ENCODE results near the gene UCN2. TPM values are rescaled to one million over a fixed set of nuclear protein-coding genes. Genes with fewer than 3 reads are reported as not detected.

Gene UCN2
- total and polyA plus RNA-seq, 9 of the 15 experiments (the other 6 are each of a cell fraction or from before 2014, with no cell fraction given), result 0.08 to 0.11 TPM; not detected in 7

DNA sequence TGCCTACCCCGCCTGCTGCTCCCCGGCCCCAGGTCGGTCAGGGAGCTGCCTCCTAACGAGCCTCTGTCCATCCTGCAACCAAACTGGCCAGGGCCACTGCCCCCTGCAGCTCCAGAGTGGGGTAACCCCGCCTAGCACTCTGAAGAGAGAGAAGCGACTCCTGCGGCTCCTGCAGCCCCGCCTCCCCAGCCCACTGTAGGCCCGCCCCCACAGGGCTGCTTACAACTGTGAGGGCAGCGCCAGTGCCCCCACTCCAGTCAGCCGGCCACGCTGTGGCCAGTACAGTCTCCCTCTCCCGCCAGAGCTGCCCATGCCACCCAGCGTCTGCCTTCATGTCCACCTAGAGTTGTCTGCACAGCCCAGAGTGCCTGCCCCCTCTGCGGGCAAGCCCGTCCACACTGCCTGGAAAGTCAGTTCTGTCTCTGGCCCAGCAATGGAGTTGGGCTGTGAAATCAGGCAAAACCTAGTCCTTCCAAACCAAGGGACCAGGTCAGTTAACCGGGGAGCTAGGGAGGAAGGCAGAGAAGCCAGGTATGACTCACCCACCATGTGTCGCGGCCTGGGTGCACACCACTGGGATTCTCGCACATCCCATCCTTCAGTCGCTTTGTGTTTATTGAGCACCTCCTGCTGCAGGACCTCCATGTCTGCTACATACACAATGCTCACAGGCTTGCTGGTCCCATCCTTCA is 2.4 kb downstream of the UCN2 start (continued):
- TF ChIP-seq MBD1 (CRISPR knock-in tag; IDR thresholded peaks at IDR 0.05), result no peak
- no peak for TF ChIP-seq ETS2 (tag; IDR thresholded peaks at IDR 0.05; ENCODE audit: borderline replicate concordance, poor library complexity, severe bottlenecking)
- TF ChIP-seq THAP12 (CRISPR knock-in tag; IDR thresholded peaks at IDR 0.05), result no peak

DNA sequence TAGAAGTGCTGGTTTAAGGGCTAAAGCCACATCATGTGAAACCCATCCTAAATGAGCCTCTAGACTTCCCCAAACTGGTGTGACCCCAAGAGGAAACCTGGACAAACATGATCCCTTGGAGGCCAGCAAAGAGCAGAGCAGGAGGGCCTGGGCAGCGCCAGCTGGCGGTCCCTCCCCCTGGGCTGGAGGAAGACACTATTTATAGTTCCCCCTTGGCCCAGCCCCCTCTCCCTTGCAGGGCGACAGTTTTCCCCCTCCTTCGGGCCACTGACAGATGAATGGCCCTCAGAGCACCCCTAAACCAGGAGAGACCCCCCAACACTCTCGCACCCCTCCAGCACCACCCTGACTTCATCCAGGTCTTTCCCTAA is 2.9 kb downstream of the UCN2 start:
- DNase-seq (ENCODE audit: extremely low read depth in 1 of 4, low spot score in 3 of 4) (no peak), ATAC-seq (no peak), FAIRE-seq (no peak)
- Histone ChIP-seq H3K9me1 (ENCODE audit: control insufficient read depth, insufficient read depth, low read length) (no peaks in the 10 kb centered on the region), H3K79me2 (ENCODE audit: control insufficient read depth, insufficient read depth, low read length) (peaks cover 10% of the 10 kb centered on the region), H3K4me1 (replicated peaks in 1 of 2; ENCODE audit: control insufficient read depth in 2 of 2, insufficient read depth in 2 of 2, low read length in 2 of 2) (peaks cover 32 to 76% of the 10 kb centered on the region in 2 experiments), H3K36me3 (ENCODE audit: control insufficient read depth, insufficient read depth, low read length) (no peaks in the 10 kb centered on the region), H3K27me3 (ENCODE audit: control insufficient read depth in 2 of 2, insufficient read depth in 2 of 2, low read length in 2 of 2) (no peaks in the 10 kb centered on the region), H3K9ac (ENCODE audit: insufficient read depth in 1 of 2, low read depth in 2 of 2, low read length in 2 of 2) (peak overlapping the region; percentile 5 to 77; a peak in 3 of 4 replicates), H3K9me3 (replicated peaks; ENCODE audit: control insufficient read depth, insufficient read depth, low read depth, low read length) (no peaks in the 10 kb centered on the region), H3K27ac (ENCODE audit: extremely low read depth, low read depth, low read length) (no peak overlapping the region), H3K4me3 (peak overlapping the region; percentile 12; the same call in 1 of the 2 replicates), H4K20me1 (replicated peaks; ENCODE audit: control insufficient read depth, insufficient read depth, low read length) (no peaks in the 10 kb centered on the region), H2AFZ (ENCODE audit: low read depth, low read length) (peak overlapping the region; percentile 70), H3K4me2 (ENCODE audit: insufficient read depth, low read length) (peak overlapping the region; percentile 67)
- no peak for TF ChIP-seq ZFX (CRISPR knock-in tag; IDR thresholded peaks at IDR 0.05)
- 0 out of 2 replicates have a peak, but pooled peaks have one; percentile 18 for TF ChIP-seq SMARCA4 (IDR thresholded peaks at IDR 0.05)
- BruUV-seq (replicated peaks), result no TSS peak
- in situ Hi-C loops (cut with MboI), result no loop called here
- ChIA-PET POLR2A (interaction anchor here (0.6 kb wide), 2 partner anchors 114 to 288 kb away, joined by 3 to 4 read pairs; no protein-coding TSS in a partner anchor), CTCF (ENCODE audit: low intra/inter-chr PET ratio) (no interaction called here)
- intact Hi-C loops (cut with micrococcal nuclease), result no loop called here
- WGBS (ENCODE audit: insufficient coverage, low coverage, missing lambda C conversion rate), result no CpG with 5 or more reads among the region's 5 CpGs

Data from K562 (cell line).